HEK293 (cell line): ENCODE measurements around the gene PRICKLE1.

Experiments used
- CTCF ChIP-seq: fragments of 450-650 bp; formaldehyde crosslinking; IDR thresholded peaks from 2 replicates; pipeline ENCODE4 v1.5.1; 2016; ENCODE audit warnings: missing biosample characterization, missing genetic modification characterization
- KLF1 ChIP-seq: fragments of 450-650 bp; formaldehyde crosslinking; IDR thresholded peaks from 2 replicates; pipeline ENCODE4 v1.5.1; 2016; ENCODE audit warnings: missing biosample characterization, missing genetic modification characterization
- REST ChIP-seq: fragments of 450-650 bp; formaldehyde crosslinking; IDR thresholded peaks from 2 replicates; pipeline ENCODE4 v1.5.1; 2016; ENCODE audit warnings: missing biosample characterization, missing genetic modification characterization
- ZBTB21 ChIP-seq: fragments of 450-650 bp; formaldehyde crosslinking; IDR thresholded peaks from 2 replicates; pipeline ENCODE4 v1.5.1; 2017; ENCODE audit warnings: missing biosample characterization, missing genetic modification characterization
- ZNF133 ChIP-seq: fragments of 450-650 bp; formaldehyde crosslinking; IDR thresholded peaks from 2 replicates; pipeline ENCODE4 v1.5.1; 2016; ENCODE audit warnings: missing biosample characterization, missing genetic modification characterization
- ZNF23 ChIP-seq: fragments of 450-650 bp; formaldehyde crosslinking; IDR thresholded peaks from 2 replicates; pipeline ENCODE4 v1.5.1; 2016; ENCODE audit warnings: missing biosample characterization, missing genetic modification characterization, borderline replicate concordance
- ZNF350 ChIP-seq: fragments of 450-650 bp; formaldehyde crosslinking; IDR thresholded peaks from 2 replicates; pipeline ENCODE4 v1.5.0; 2017; ENCODE audit warnings: missing biosample characterization, mild to moderate bottlenecking, missing genetic modification characterization
- ZNF76 ChIP-seq: fragments of 450-650 bp; formaldehyde crosslinking; IDR thresholded peaks from 2 replicates; pipeline ENCODE4; 2016; ENCODE audit warnings: low read depth, missing biosample characterization, missing genetic modification characterization, borderline replicate concordance

- TF ChIP-seq ZNF76 (tag by site-specific recombination) (no peak), ZNF350 (no peak), CTCF (tag by site-specific recombination) (no peak), ZNF133 (tag by site-specific recombination) (no peak), ZBTB21 (tag by site-specific recombination) (no peak), KLF1 (no peak), ZNF23 (tag by site-specific recombination) (no peak), REST (tag by site-specific recombination) (no peak)
Observed at GRCh38 chr12:42593874-42594273, 4.3 kb upstream of the PRICKLE1 start.
